GM12864 (cell line): Measurements from ENCODE around the gene LRRC45.

Experiments
- DNase-seq: peaks from one replicate; pipeline ENCODE4 v3.0.0-alpha.2; 2011; ENCODE audit warnings: low read depth
- H3K4me3 ChIP-seq: 2 replicates; pipeline ENCODE4 v1.5.1; 2011; ENCODE audit warnings: mild to moderate bottlenecking, low read depth, low read length, control low read depth
- TF ChIP-seq, protein P1 (sequence below): IDR thresholded peaks from 2 replicates; pipeline ENCODE4 v1.5.1; 2011; ENCODE audit warnings: low read depth, mild to moderate bottlenecking, moderate library complexity, low read length, control low read depth, inconsistent platforms; ENCODE audit errors: missing control alignments

The LRRC45 gene

DNA sequence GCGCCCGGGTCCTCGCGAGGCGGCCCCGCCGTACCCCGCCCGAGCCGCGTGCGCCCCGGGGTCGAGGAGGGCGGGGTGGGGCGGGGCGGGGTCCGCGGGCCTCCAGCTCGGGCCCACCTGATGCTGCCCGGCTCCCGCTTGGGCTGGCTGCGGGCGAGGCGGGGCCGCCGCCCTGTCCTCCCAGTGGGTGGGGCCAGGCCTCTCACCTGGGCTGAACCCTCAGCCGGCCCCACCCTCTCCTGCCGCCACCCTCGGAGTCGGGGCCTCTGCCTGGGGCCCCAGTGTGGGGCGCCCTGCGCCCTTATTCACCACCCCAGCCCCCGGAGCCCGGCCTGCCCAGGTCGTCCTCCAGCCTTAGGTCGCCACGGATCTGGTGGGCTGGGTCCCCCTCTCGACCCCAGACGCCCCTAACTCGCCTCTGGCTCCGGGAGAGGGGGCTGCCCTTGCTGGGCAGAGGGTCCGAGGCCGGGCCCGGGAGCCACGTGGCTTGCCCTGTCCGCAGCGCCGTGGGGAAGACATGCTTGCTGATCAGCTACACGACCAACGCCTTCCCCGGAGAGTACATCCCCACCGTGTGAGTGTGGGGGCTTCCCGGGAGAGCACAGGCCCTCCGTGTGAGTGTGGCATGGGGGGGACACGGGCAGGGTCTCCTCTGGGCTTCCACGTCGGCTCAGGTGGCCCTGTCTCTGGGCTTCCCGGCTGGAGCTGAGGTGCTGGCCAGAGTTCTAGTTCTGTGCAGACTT, 9.0 kb downstream of the LRRC45 start:
- DNase-seq, result no peak

DNA sequence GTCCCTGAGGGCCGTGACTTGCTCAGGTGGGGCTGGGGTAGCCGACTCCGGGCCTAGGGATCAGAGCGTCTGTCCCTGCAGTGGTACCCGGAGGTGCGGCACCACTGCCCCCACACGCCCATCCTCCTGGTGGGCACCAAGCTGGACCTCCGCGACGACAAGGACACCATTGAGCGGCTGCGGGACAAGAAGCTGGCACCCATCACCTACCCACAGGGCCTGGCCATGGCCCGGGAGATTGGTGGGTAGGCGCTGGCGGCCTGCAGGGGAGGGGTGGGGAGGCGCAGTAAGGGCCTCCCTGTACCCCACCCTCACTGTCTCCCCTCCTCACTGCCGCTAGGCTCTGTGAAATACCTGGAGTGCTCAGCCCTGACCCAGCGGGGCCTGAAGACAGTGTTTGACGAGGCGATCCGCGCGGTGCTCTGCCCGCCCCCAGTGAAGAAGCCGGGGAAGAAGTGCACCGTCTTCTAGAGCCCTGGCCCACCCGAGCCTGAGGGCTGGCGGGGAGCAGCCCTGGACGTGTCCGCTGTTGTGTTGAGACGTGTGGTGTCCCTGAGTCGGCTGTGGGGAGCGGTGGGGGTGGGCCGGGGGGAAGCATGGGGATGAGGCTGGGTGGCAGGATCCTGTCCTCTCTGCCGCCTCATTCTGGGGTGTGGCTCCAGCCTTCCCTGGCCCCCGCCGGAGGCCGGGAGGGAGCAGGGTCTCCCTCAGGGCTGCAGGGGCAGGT, 10.4 kb downstream of the LRRC45 start:
- TF ChIP-seq, protein P1, sequence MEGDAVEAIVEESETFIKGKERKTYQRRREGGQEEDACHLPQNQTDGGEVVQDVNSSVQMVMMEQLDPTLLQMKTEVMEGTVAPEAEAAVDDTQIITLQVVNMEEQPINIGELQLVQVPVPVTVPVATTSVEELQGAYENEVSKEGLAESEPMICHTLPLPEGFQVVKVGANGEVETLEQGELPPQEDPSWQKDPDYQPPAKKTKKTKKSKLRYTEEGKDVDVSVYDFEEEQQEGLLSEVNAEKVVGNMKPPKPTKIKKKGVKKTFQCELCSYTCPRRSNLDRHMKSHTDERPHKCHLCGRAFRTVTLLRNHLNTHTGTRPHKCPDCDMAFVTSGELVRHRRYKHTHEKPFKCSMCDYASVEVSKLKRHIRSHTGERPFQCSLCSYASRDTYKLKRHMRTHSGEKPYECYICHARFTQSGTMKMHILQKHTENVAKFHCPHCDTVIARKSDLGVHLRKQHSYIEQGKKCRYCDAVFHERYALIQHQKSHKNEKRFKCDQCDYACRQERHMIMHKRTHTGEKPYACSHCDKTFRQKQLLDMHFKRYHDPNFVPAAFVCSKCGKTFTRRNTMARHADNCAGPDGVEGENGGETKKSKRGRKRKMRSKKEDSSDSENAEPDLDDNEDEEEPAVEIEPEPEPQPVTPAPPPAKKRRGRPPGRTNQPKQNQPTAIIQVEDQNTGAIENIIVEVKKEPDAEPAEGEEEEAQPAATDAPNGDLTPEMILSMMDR, result no peak

More for the DNA sequence above, 9.0 kb downstream of the LRRC45 start:
- peak overlapping the region; percentile 14; the same call in 1 of the 2 replicates for H3K4me3 ChIP-seq
- TF ChIP-seq, protein P1, result no peak

DNA sequence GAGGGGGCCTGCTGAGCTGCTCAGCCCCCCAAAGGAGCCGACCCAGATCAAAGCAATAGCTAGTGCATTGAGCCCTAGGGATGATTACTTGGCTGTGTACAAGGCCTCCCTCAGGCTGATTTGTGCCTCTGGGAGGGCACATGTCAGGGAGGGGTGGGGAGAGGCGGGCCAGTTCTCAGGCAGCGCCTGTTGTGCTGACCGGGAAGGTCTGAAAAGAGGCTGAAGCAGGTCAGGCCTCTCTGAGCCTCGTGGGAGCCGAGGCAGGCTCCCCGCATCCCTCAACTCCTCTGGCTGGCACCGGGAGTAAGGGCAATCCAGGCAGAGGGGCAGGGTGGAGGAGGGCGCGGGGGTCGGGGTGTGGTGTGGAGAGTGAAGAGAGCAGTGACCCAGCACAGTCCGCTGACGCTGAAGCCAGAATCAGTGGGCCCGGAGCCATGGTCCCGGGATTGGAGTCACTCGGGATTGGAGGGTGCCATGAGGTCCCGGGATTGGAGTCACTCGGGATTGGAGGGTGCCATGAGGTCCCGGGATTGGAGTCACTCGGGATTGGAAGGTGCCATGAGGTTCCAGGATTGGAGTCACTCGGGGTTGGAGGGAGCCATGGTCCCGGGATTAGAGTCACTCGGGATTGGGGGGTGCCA, 11.4 kb downstream of the LRRC45 start:
- TF ChIP-seq, protein P1, result no peak
- no peak for DNase-seq
- no peak overlapping the region for H3K4me3 ChIP-seq

More for the DNA sequence above, 10.4 kb downstream of the LRRC45 start:
- H3K4me3 ChIP-seq, result no peak overlapping the region
- DNase-seq, result no peak

DNA sequence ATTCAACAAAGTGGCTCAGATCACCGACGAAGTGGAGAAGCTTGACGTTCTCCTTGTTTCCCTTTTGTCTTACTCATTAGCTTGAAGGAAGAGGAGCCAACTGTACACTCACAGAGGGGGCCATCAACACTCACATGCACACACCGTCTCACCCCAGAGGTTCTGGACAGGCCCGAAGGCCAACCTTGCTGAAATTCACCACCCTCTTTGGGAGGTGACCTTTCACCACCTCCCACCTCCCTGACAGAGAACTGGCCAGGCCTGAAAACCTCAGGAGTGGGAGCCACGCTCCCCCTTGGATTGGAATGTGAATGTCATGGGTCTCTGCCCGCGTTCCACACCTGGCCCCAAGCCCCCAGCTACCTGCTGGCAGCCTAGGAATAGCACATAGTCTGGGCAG, 12.4 kb downstream of the LRRC45 start:
- TF ChIP-seq, protein P1, result no peak
- DNase-seq, result no peak
- no peak overlapping the region for H3K4me3 ChIP-seq

DNA sequence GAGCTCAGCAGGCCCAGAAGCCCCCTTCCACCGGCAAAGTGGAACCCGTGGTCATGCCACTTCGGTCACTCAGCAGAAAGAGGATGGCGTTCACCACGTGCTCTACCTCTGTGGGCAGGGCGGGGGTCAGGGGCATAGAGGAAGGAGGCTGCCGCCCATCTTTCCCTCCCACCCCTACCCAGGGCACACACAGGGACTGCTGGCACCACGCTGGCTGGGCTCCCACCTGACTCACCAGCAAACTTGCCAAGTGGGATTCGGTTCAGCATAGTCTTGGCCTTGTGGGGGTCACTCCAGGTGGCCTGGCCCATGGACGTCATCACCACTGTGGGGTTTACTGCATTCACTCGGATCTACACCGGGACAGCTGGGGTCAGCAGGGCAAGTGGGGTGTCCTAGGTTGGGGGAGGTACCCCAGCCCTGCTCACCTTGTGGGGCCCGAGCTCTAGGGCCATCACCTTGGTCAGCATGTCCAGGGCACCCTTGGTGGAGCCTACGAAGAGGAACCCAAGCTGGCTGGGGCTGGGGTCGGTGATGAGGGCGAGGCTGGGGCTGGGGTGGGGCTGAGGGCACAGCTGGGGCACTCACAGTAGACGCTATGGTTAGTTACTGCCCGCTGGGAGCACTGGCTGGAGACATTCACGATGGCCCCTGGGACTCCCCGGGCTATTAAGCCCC, 13.0 kb downstream of the LRRC45 start:
- no peak for DNase-seq
- peak overlapping the region; percentile 51 for H3K4me3 ChIP-seq
- TF ChIP-seq, protein P1, result no peak

DNA sequence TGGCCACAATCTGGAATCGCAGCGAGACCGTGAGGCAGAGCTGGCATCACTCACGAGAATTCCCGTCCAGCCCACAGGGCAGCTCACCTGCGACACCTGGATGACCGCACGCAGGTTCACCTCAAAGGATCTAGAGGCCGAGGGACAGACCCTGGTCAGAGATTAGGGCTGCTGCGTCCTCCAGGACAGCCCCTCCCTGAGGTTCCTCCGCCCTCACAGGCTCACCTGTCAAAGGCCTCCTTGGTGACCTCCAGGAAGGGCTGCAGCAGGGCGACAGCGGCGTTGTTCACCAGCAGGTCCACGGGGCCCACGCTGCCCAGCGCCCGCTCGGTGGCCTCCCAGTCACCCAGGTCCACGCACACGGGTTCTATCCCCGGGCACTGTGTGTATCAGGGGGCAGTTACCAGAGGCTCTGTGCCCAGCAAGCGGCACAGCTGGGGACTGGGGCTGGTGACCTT, 13.6 kb downstream of the LRRC45 start:
- TF ChIP-seq, protein P1, result no peak
- no peak for DNase-seq
- peak overlapping the region; percentile 51 for H3K4me3 ChIP-seq
